Frontal cortex (tissue), 4 donors: ENCODE data around the gene THOP1. TPM values are rescaled to one million over a fixed set of nuclear protein-coding genes. Genes with fewer than 3 reads are reported as not detected.
"Not testable (repeated sequence)": the region's sequence is repeated elsewhere in the genome, so short reads cannot be mapped to it uniquely, and the experiment has no call there.

Source experiments
- DNase-seq, 2 donors: peaks; one replicate each; pipeline ENCODE4 v3.0.0; 2012; ENCODE audit warnings: low spot score in 2 of 2
- FAIRE-seq: peaks from 2 replicates; lab custom pipeline; 2012; peaks lifted over from hg19 to GRCh38; lab: Jason Lieb, UNC
- total RNA-seq: library from RNA; depleted of rRNA; stranded (reverse); fragments of >200 nt; gene quantifications from one replicate; pipeline ENCODE4 v1.2.3, GENCODE V29; 2014
- donor health status: control.
- donor health status: control.
- donor health status: control.

THOP1 gene
- total RNA-seq, 1 donor from 2014 or later: 31.4 TPM

GRCh38 chr19:2779121-2779740, 6.1 kb upstream of the THOP1 start:
- no peak for FAIRE-seq

GRCh38 chr19:2780284-2780683, 5.0 kb upstream of the THOP1 start:
- DNase-seq (no peak), FAIRE-seq (no peak)

More at GRCh38 chr19:2779121-2779740, 6.1 kb upstream of the THOP1 start:
- no peak for DNase-seq

- DNase-seq (no peak), FAIRE-seq (no peak)
Observed at GRCh38 chr19:2782329-2782935, 2.9 kb upstream of the THOP1 start.

GRCh38 chr19:2782936-2783780, 2.1 kb upstream of the THOP1 start, which contains the start of gene SGTA:
Gene SGTA, minus strand, starts transcription at chr19:2783273. Its CDS starts 14,205 bp downstream, at chr19:2769068.
- DNase-seq: peak; percentile 99
- peak; percentile 98 for FAIRE-seq

GRCh38 chr19:2783781-2784145, 1.5 kb upstream of the THOP1 start:
- DNase-seq: no peak
- no peak for FAIRE-seq

GRCh38 chr19:2787115-2787514, 1.8 kb downstream of the THOP1 start:
- DNase-seq (no peak), FAIRE-seq (no peak)

GRCh38 chr19:2788237-2788636, 2.9 kb downstream of the THOP1 start:
- FAIRE-seq (no peak), DNase-seq (no peak)

GRCh38 chr19:2790194-2790556, 4.9 kb downstream of the THOP1 start:
- DNase-seq (no peak), FAIRE-seq (no peak)

GRCh38 chr19:2790557-2791271, 5.4 kb downstream of the THOP1 start:
- DNase-seq: no peak
- FAIRE-seq: no peak

- FAIRE-seq: no peak
- DNase-seq: no peak
Observed at GRCh38 chr19:2791440-2791839, 6.1 kb downstream of the THOP1 start.

- FAIRE-seq (no peak), DNase-seq (no peak)
Observed at GRCh38 chr19:2791876-2792275, 6.6 kb downstream of the THOP1 start.

- not testable (repeated sequence) for FAIRE-seq, DNase-seq
Observed at GRCh38 chr19:2792666-2793065, 7.4 kb downstream of the THOP1 start.

GRCh38 chr19:2793126-2793525, 7.8 kb downstream of the THOP1 start:
- no peak for DNase-seq

GRCh38 chr19:2793577-2793976, 8.3 kb downstream of the THOP1 start:
- FAIRE-seq (no peak), DNase-seq (no peak)

More at GRCh38 chr19:2793126-2793525, 7.8 kb downstream of the THOP1 start:
- FAIRE-seq: no peak

- DNase-seq (no peak), FAIRE-seq (no peak)
Observed at GRCh38 chr19:2795827-2796658, 10.7 kb downstream of the THOP1 start.

GRCh38 chr19:2796659-2797266, 11.5 kb downstream of the THOP1 start:
- DNase-seq (no peak), FAIRE-seq (no peak)

- FAIRE-seq (no peak), DNase-seq (no peak)
Observed at GRCh38 chr19:2797280-2797679, 12.0 kb downstream of the THOP1 start.

- DNase-seq (no peak), FAIRE-seq (no peak)
Observed at GRCh38 chr19:2798158-2798685, 12.9 kb downstream of the THOP1 start.

- DNase-seq (no peak), FAIRE-seq (no peak)
Observed at GRCh38 chr19:2798733-2799132, 13.4 kb downstream of the THOP1 start.
